Measurements from ENCODE around the gene CRABP2. TPM values are rescaled to one million over a fixed set of nuclear protein-coding genes. Genes with fewer than 3 reads are reported as not detected.

CRABP2 gene
- total and polyA plus RNA-seq, 10 of the 15 experiments (the other 5 are each of a cell fraction or from before 2014, with no cell fraction given) = 0.21 to 1.3 (median 0.41) TPM

DNA sequence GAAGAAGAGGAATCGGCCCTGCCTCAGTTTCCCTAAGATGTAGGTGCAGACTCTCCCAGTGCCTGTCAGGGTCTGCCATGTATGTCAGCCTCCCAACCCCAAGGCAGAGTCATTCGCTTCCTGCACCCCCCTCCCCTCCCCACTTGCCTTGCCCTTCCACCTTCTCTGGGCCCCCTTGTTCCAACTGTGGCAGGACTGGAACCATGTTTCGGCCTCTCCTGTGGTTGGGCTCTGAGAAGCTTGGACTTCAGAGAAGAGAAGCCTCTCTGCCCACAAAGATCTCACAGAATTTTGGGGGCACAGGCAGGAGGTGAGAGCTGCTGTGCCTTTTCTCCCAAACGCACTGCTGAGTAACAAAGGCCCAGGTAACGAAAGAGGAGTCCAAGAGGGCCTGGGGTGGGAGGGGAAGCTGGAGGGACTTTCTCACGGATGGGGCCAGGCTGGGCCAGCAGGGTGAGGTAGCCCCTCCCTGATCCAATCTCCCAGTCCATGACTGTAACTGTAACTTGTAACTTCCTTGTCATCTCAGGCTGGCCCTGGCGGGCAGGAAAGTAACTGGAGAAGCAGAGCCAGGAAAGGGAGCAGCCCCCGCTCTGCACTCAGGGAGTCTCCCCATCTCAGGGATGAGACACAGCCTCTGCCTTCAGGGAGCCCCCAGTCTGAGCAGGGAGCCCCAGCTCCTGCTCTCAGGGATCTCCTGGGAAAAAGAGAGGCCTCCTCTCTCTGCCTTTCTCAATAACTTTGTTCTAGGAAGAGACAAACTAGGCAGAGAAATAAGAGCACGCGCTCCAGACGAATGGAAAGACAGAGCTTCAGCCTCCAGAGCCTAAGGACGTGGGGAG is 11.3 kb downstream of the CRABP2 start (continued):
- TF ChIP-seq ZBTB40 (IDR thresholded peaks at IDR 0.05; ENCODE audit: borderline replicate concordance) = no peak
- no peak for TF ChIP-seq IKZF1 (conservative IDR thresholded peaks at IDR 0.05)
- no peak for TF ChIP-seq SMARCA5 (IDR thresholded peaks at IDR 0.05)
- no peak for TF ChIP-seq STAT3 (IDR thresholded peaks at IDR 0.05; ENCODE audit: low read depth, low read length)
- TF ChIP-seq ATF2 (IDR thresholded peaks at IDR 0.05; ENCODE audit: low read length) = no peak
- no peak for TF ChIP-seq MTA3 (IDR thresholded peaks at IDR 0.05; ENCODE audit: borderline replicate concordance, low read length)

Measured in GM12878 (cell line).